ENCODE results near the gene SCTR.

Gene SCTR

GRCh38 chr2:119472749-119473148 lies 51.5 kb downstream of the SCTR start:
- no peak for DNase-seq

GRCh38 chr2:119469661-119470297 lies 54.5 kb downstream of the SCTR start:
- no peak for DNase-seq

- no peak for DNase-seq
These were observed 55.2 kb downstream of the SCTR start for GRCh38 chr2:119469131-119469530.

GRCh38 chr2:119468154-119468955 lies 55.9 kb downstream of the SCTR start:
- no peak for DNase-seq

- DNase-seq: no peak
These were observed 57.9 kb downstream of the SCTR start for GRCh38 chr2:119466373-119466772.

- no peak for DNase-seq
These were observed 58.6 kb downstream of the SCTR start for GRCh38 chr2:119465687-119466086.

- no peak for DNase-seq
These were observed 59.3 kb downstream of the SCTR start for GRCh38 chr2:119464981-119465380.

GRCh38 chr2:119463990-119464389 lies 60.3 kb downstream of the SCTR start:
- DNase-seq: no peak

GRCh38 chr2:119463136-119463535 lies 61.1 kb downstream of the SCTR start:
- DNase-seq: no peak

- no peak for DNase-seq
These were observed 61.7 kb downstream of the SCTR start for GRCh38 chr2:119462574-119462973.

GRCh38 chr2:119461811-119462210 lies 62.5 kb downstream of the SCTR start:
- DNase-seq: no peak

- DNase-seq: no peak
These were observed 64.2 kb downstream of the SCTR start for GRCh38 chr2:119460076-119460475.

GRCh38 chr2:119455066-119455718 lies 69.1 kb downstream of the SCTR start:
- no peak for DNase-seq

GRCh38 chr2:119453972-119454593 lies 70.2 kb downstream of the SCTR start:
- DNase-seq: no peak

- DNase-seq: no peak
These were observed 72.8 kb downstream of the SCTR start for GRCh38 chr2:119451336-119452050.

GRCh38 chr2:119449521-119449920 lies 74.8 kb downstream of the SCTR start:
- no peak for DNase-seq

GRCh38 chr2:119448427-119449141 lies 75.7 kb downstream of the SCTR start:
- no peak for DNase-seq

- DNase-seq: no peak
These were observed 78.2 kb downstream of the SCTR start for GRCh38 chr2:119446037-119446436.

GRCh38 chr2:119442850-119443249 lies 81.4 kb downstream of the SCTR start:
- DNase-seq: no peak

- no peak for DNase-seq
These were observed 82.1 kb downstream of the SCTR start for GRCh38 chr2:119442226-119442619.

GRCh38 chr2:119441376-119442225 lies 82.7 kb downstream of the SCTR start:
- DNase-seq: no peak

Data from activated naive CD4-positive, alpha-beta T cell (primary cell).